Hepatocyte (in vitro differentiated cells): ENCODE results near the gene EGLN1.

Experiments
- CTCF ChIP-seq: fragments of 200-600 bp; sonication (generic); IDR thresholded peaks from 2 replicates; pipeline ENCODE4 v1.5.1; 2016; ENCODE audit warnings: antibody characterized with exemption, mild to moderate bottlenecking; ENCODE audit not compliant: poor library complexity
- EZH2 ChIP-seq: fragments of 200-600 bp; sonication (generic); IDR thresholded peaks from 2 replicates; pipeline ENCODE4 v1.6.1; 2016; ENCODE audit warnings: antibody characterized with exemption, mild to moderate bottlenecking, borderline replicate concordance
- EZH2phosphoT487 ChIP-seq: fragments of 200-600 bp; sonication (generic); IDR thresholded peaks from one replicate; pipeline ENCODE4 v1.6.1; 2018; ENCODE audit warnings: antibody characterized with exemption, mild to moderate bottlenecking, low read depth, moderate library complexity; ENCODE audit not compliant: unreplicated experiment, severe bottlenecking

- TF ChIP-seq EZH2 = no peak
- no peak for TF ChIP-seq CTCF
- TF ChIP-seq EZH2phosphoT487 = no peak
Measured at GRCh38 chr1:231385416-231385748, 36.7 kb downstream of the EGLN1 start.
